Stimulated activated CD4-positive, alpha-beta T cell treated with anti-CD3 and anti-CD28 coated beads, Interleukin-1b, Interleukin-23, amount 100 ng/mL, for 48 hours (primary cell): ENCODE measurements around the gene FKBP5.
"Not testable (repeated sequence)": the region's sequence is repeated elsewhere in the genome, so short reads cannot be mapped to it uniquely, and the experiment has no call there.

Experiments used
- DNase-seq: peaks from one replicate; pipeline ENCODE4 v3.0.0-alpha.2; 2020

FKBP5 gene

GRCh38 chr6:35688605-35689322 is at the start of gene FKBP5:
Gene FKBP5, minus strand, starts transcription at chr6:35688915. Its CDS starts 46,091 bp downstream, at chr6:35642824.
- DNase-seq = peak; percentile 91

GRCh38 chr6:35737413-35738211 is 48.9 kb upstream of the FKBP5 start:
- DNase-seq = no peak

- DNase-seq = no peak
Observed at GRCh38 chr6:35736982-35737412, 48.3 kb upstream of the FKBP5 start, which contains the start of gene ARMC12. Gene ARMC12, plus strand, starts transcription at chr6:35737032. Its CDS starts 77 bp downstream, at chr6:35737109.

- peak; percentile 82 for DNase-seq
Observed at GRCh38 chr6:35736253-35736894, 47.7 kb upstream of the FKBP5 start.

- DNase-seq = no peak
Observed at GRCh38 chr6:35735452-35735851, 46.7 kb upstream of the FKBP5 start.

GRCh38 chr6:35734319-35734718 is 45.6 kb upstream of the FKBP5 start:
- not testable (repeated sequence) for DNase-seq

- DNase-seq = no peak
Observed at GRCh38 chr6:35733633-35734032, 44.9 kb upstream of the FKBP5 start.

- DNase-seq = peak; percentile 95
Observed at GRCh38 chr6:35731736-35732532, 43.2 kb upstream of the FKBP5 start.

- peak; percentile 94 for DNase-seq
Observed at GRCh38 chr6:35731414-35731735, 42.7 kb upstream of the FKBP5 start.

- no peak for DNase-seq
Observed at GRCh38 chr6:35730745-35731413, 42.2 kb upstream of the FKBP5 start.

- no peak for DNase-seq
Observed at GRCh38 chr6:35729722-35730121, 41.0 kb upstream of the FKBP5 start.

GRCh38 chr6:35728683-35729678 is 40.3 kb upstream of the FKBP5 start:
- DNase-seq = peak; percentile 42

- peak; percentile 91 for DNase-seq
Observed at GRCh38 chr6:35727935-35728682, 39.4 kb upstream of the FKBP5 start.

- peak; percentile 43 for DNase-seq
Observed at GRCh38 chr6:35727231-35727934, 38.7 kb upstream of the FKBP5 start.

- DNase-seq = no peak
Observed at GRCh38 chr6:35725721-35726438, 37.2 kb upstream of the FKBP5 start.

GRCh38 chr6:35725081-35725708 is 36.5 kb upstream of the FKBP5 start:
- DNase-seq = no peak

- DNase-seq = no peak
Observed at GRCh38 chr6:35724471-35724870, 35.8 kb upstream of the FKBP5 start.

GRCh38 chr6:35724059-35724458 is 35.3 kb upstream of the FKBP5 start:
- DNase-seq = no peak
